Ovary (tissue), 9 donors: Measurements from ENCODE around the gene PLEKHG2. TPM values are rescaled to one million over a fixed set of nuclear protein-coding genes. Genes with fewer than 3 reads are reported as not detected.
A peak's percentile ranks its signal among the peaks of the same experiment; 100 is the strongest.

Source experiments
- DNase-seq, 5 donors: peaks; one replicate each; pipeline ENCODE4 v3.0.0-alpha.2; 2019 to 2020
- H3K27ac ChIP-seq, 2 donors: fragments of 200-600 bp; one replicate each; pipeline versions ENCODE4 v1.5.1 to v1.8.0; 2019 to 2022
- H3K27me3 ChIP-seq: fragments of 200-600 bp; one replicate; pipeline ENCODE4 v1.8.0; 2022
- H3K36me3 ChIP-seq: fragments of 200-600 bp; sonication (generic); one replicate; pipeline ENCODE4 v1.5.1; 2019
- H3K4me1 ChIP-seq: one replicate; pipeline ENCODE4 v1.8.1; 2013; ENCODE audit warnings: mild to moderate bottlenecking, moderate library complexity; ENCODE audit not compliant: insufficient read depth
- H3K4me3 ChIP-seq: fragments of 200-600 bp; sonication (generic); one replicate; pipeline ENCODE4 v1.5.1; 2017
- H3K9me3 ChIP-seq, 2 donors: fragments of 200-600 bp in 1 of 2; sonication (generic) in 1 of 2; one replicate each; pipeline versions ENCODE4 v1.5.1 to v1.8.1; 2013 to 2019; ENCODE audit warnings: mild to moderate bottlenecking in 1 of 2, moderate library complexity in 1 of 2
- EP300 ChIP-seq: sonication (generic); formaldehyde crosslinking; IDR thresholded peaks from one replicate; pipeline ENCODE4 v1.6.1; 2017; ENCODE audit warnings: antibody characterized with exemption
- POLR2A ChIP-seq: fragments of 450-650 bp; IDR thresholded peaks from one replicate; pipeline ENCODE4 v1.6.1; 2017; ENCODE audit warnings: antibody characterized with exemption, mild to moderate bottlenecking, moderate library complexity
- WGBS, 3 donors: extraction: QIAGEN DNeasy Blood & Tissue Kit in 1 of 3; methylation state at CpG; one replicate each; pipeline versions ENCODE4 v1.1.5 to v1.1.7; 2013 to 2017; 5-methylcytosine and 5-hydroxymethylcytosine counted together
- intact Hi-C, 4 donors: fragments of 100-400 bp; cut with DNase I; formaldehyde crosslinking; loops; one replicate each; pipeline versions ENCODE4 v1.11.0 to v1.15.1; 2022 to 2023
- polyA plus RNA-seq, 2 donors: library from polyadenylated mRNA; stranded (reverse); fragments of 200-250 nt in 1 of 2; fragments of 350-450 nt in 1 of 2; fragmentation: Illumina TruSeq in 1 of 2; extraction: RNeasy Lipid Tissue Mini Kit (QIAGEN cat#74804) in 1 of 2; gene quantifications; one replicate each; pipeline ENCODE4 v1.2.3, GENCODE V29; 2013 to 2014
- total RNA-seq, 7 donors: library from RNA; depleted of rRNA in 2 of 7; stranded (reverse); fragments of >200 nt in 2 of 7; fragmentation: NEBNext Ultra II Directional in 3 of 7; extraction: Animal tissue kit (Norgen Biotek cat#: 25700) in 3 of 7; gene quantifications; one replicate each; pipeline versions ENCODE4 v1.1.0 to v1.2.4, GENCODE V29; 2016 to 2023
- TF ChIP-seq, protein P1 (sequence below), 3 donors: fragments of 450-650 bp in 2 of 3; fragments of 200-600 bp in 1 of 3; IDR thresholded peaks; one replicate each; pipeline versions ENCODE4 v1.5.1 to v1.8.0; 2016 to 2022; ENCODE audit warnings: antibody characterized with exemption in 3 of 3, mild to moderate bottlenecking in 1 of 3
- donor health status: DM: no; HTN: no; CAD: no; lungs with moderate emphysema.
- donor health status: DM: no; HTN: no; CAD: no.
- donor health status: Bipolar disorder and iron deficiency.
- donor health status: DM: yes; HTN: yes; CAD: no.
- donor health status: DM: no; HTN: no; CAD: no.
- donor health status: DM: yes; HTN: yes; CAD: no.

PLEKHG2 gene
- total and polyA plus RNA-seq, 9 donors, result 8.6 to 68.0 (median 26.6) TPM

GRCh38 chr19:39397360-39398296 lies 14.8 kb upstream of the PLEKHG2 start:
- DNase-seq, result peak; percentile 81 to 93 (median 91)
- H3K4me1 ChIP-seq, result peaks cover 8% of the 10 kb centered on the region
- H3K4me3 ChIP-seq, result no peak overlapping the region
- H3K27me3 ChIP-seq, result no peaks in the 10 kb centered on the region
- 27 to 28% (median 28%) methylated on average over 9 to 17 of the region's 17 CpGs for WGBS, 3 donors
- peak overlapping the region; percentile 66 to 71 for H3K27ac ChIP-seq
- TF ChIP-seq EP300, result no peak
- TF ChIP-seq, protein P1, sequence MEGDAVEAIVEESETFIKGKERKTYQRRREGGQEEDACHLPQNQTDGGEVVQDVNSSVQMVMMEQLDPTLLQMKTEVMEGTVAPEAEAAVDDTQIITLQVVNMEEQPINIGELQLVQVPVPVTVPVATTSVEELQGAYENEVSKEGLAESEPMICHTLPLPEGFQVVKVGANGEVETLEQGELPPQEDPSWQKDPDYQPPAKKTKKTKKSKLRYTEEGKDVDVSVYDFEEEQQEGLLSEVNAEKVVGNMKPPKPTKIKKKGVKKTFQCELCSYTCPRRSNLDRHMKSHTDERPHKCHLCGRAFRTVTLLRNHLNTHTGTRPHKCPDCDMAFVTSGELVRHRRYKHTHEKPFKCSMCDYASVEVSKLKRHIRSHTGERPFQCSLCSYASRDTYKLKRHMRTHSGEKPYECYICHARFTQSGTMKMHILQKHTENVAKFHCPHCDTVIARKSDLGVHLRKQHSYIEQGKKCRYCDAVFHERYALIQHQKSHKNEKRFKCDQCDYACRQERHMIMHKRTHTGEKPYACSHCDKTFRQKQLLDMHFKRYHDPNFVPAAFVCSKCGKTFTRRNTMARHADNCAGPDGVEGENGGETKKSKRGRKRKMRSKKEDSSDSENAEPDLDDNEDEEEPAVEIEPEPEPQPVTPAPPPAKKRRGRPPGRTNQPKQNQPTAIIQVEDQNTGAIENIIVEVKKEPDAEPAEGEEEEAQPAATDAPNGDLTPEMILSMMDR (IDR thresholded peaks at IDR 0.05), result peak; percentile 92 to 96 (median 96)
- TF ChIP-seq POLR2A, result peak; percentile 28
- intact Hi-C loops, result loop anchor here in 2 of 4 donors (2.0 to 10.0 kb wide), 2 partner anchors 15 to 137 kb away; partner anchors contain the start of genes EID2B (in 1 of the 2) and PLEKHG2 (in 1 of the 2)
- H3K9me3 ChIP-seq, result no peaks in the 10 kb centered on the region
- no peaks in the 10 kb centered on the region for H3K36me3 ChIP-seq

DNA sequence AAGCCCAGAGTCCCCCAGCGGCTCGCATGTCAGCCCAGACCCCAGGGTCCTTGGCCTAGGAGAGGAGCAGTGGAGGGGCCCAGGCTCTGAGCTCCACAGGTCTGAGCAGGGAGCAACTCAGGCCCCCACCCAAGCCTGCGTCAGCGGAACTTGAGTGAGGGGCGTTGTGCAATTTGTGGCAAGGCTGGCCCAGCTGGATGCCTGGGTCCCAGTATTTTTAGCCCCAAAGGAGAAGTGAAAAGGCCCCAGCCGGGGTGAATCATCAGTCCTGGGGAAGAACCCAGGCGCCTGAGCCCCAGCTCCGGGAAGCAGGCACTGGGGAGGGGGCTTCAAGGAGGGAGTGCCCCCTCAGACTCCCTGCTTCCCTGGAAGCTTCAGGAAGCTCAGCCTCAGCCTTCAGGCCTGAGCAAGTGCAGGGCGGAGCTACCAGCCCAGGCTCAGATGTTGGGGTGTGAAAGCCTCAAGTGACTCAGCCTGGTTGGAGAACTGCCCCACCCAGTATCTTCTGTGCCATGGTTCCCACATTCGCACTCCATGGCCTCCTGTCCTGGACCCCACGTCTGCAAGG lies 14.1 kb upstream of the PLEKHG2 start:
- peak overlapping the region; percentile 66 to 71 for H3K27ac ChIP-seq
- no peak overlapping the region for H3K4me3 ChIP-seq
- intact Hi-C loops, result loop anchor here in 1 of 4 donors (10.0 kb wide), 1 partner anchor 136 kb away; the partner anchor contains the start of gene EID2B
- DNase-seq, result peak in 4 of 5 donors; percentile 46 to 68 (median 50)
- TF ChIP-seq EP300 (no peak), POLR2A (peak; percentile 11)
- TF ChIP-seq, protein P1 (IDR thresholded peaks at IDR 0.05), result no peak
- peaks cover 8% of the 10 kb centered on the region for H3K4me1 ChIP-seq
- WGBS, 3 donors, result 77 to 82% (median 81%) methylated on average over 11 of the region's 11 CpGs
- no peaks in the 10 kb centered on the region for H3K27me3 ChIP-seq
- no peaks in the 10 kb centered on the region for H3K9me3 ChIP-seq
- no peaks in the 10 kb centered on the region for H3K36me3 ChIP-seq

DNA sequence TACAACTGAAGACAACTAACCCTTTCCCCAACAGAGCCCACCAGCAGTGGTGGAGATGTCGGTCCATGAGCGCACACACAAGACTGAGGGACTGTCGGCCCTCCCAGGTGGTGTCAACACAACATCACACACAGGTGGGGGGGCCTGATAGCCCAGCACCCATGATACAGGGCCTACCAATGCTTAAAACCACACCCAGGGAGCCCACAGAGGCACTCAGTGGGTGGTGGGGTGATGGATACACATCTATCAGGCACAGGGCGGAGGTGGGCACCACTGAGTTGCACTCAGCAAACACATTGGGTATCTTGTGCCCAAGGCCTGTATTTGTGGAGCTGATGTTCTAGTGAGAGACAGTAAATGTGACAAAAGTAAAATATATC lies 12.8 kb upstream of the PLEKHG2 start:
- Histone ChIP-seq H3K27ac (no peak overlapping the region), H3K9me3 (no peaks in the 10 kb centered on the region), H3K27me3 (no peaks in the 10 kb centered on the region), H3K4me1 (peaks cover 8% of the 10 kb centered on the region), H3K4me3 (no peak overlapping the region), H3K36me3 (no peaks in the 10 kb centered on the region)
- TF ChIP-seq, protein P1 (IDR thresholded peaks at IDR 0.05), result no peak
- TF ChIP-seq POLR2A (no peak), EP300 (no peak)
- intact Hi-C loops, result loop anchor here in 2 of 4 donors (5.0 to 10.0 kb wide), 2 partner anchors 135 to 572 kb away; partner anchors contain the start of gene EID2B (in 1 of the 2)
- 85 to 94% (median 88%) methylated on average over 4 of the region's 4 CpGs for WGBS, 3 donors
- no peak for DNase-seq

DNA sequence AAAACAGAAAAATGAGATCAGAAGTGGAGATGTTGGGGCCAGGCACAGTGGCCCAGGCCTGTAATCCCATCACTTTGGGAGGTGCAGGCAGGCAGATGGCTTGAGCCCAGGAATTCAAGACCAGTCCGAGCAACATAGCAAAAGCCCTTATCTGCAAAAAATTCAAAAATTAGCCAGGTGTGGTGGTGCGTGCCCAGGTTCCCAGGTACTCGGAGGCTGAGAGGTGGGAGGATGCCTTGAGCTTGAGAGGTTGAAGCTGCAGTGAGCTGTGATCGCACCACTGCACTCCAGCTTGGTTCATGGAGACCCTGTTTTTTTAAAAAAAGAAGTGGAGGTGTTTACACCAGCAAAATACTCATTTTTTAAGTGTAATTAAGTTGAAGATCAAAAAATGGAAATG lies 12.4 kb upstream of the PLEKHG2 start:
- DNase-seq, result no peak
- Histone ChIP-seq H3K27ac (no peak overlapping the region), H3K27me3 (no peaks in the 10 kb centered on the region), H3K9me3 (no peaks in the 10 kb centered on the region), H3K4me3 (no peak overlapping the region), H3K4me1 (peaks cover 8% of the 10 kb centered on the region), H3K36me3 (no peaks in the 10 kb centered on the region)
- TF ChIP-seq EP300 (no peak), POLR2A (no peak)
- TF ChIP-seq, protein P1 (IDR thresholded peaks at IDR 0.05), result no peak
- intact Hi-C loops, result loop anchor here in 1 of 4 donors (5.0 kb wide), 1 partner anchor 573 kb away; no protein-coding TSS in a partner anchor
- WGBS, 3 donors, result 69 to 73% (median 71%) methylated on average over 4 of the region's 4 CpGs
